ENCODE measurements around the gene GID8. TPM values are rescaled to one million over a fixed set of nuclear protein-coding genes. Genes with fewer than 3 reads are reported as not detected.
A peak's percentile ranks its signal among the peaks of the same experiment; 100 is the strongest.

The GID8 gene
- total and polyA plus RNA-seq, 2 donors (not counting 3 experiments of a cell fraction or from before 2014, with no cell fraction given) = 25.3 to 34.6 TPM

DNA sequence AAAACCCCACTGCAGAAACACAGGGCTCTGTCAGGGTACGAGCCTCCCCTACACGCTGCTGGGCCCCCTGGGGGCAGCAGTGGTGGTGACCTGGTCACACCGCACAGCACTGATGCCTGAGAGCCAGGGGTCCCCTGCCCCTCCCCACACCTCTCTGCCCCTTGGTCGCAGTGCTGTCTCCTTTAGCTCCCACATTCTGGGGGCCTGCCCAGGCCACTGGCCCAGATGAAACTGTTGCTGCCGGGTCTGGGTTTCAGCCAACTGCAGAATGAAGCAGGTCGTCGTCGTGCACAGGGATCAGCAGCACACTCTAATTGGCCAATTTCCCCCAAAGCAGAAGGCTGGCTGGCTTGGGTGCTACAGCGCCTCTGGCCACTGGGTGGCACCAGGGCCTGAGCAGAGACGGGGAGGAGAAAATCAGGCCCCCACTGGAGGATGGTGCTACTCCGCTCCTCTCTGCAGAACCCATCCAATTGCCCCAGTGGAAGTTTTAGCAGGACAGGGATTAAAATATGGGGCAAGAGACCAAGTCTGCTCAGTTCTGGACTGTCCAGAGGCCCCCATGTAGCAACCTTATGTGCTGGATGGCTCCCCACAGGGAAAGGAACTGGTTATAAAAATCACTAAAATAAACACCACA, 37.8 kb upstream of the GID8 start:
- Histone ChIP-seq H3K36me3 (ENCODE audit: control insufficient read depth in 2 of 2, extremely low read depth in 1 of 2, insufficient read depth in 2 of 2, low read length in 2 of 2) (peaks cover 14 to 15% of the 10 kb centered on the region in 2 experiments), H3K4me3 (replicated peaks in 1 of 3; ENCODE audit: insufficient read depth in 1 of 3, low read depth in 1 of 3, low read length in 3 of 3) (no peak overlapping the region), H3K9me1 (replicated peaks; ENCODE audit: control insufficient read depth, extremely low read depth, insufficient read depth, low read length) (no peaks in the 10 kb centered on the region), H2AFZ (ENCODE audit: low read depth, low read length) (no peak overlapping the region), H3K4me2 (ENCODE audit: insufficient read depth, low read length) (no peak overlapping the region), H3K27ac (ENCODE audit: insufficient read depth, low read depth, low read length) (no peak overlapping the region), H3K4me1 (ENCODE audit: control insufficient read depth, extremely low read depth, insufficient read depth, low read length) (no peaks in the 10 kb centered on the region), H3K79me2 (ENCODE audit: control insufficient read depth, insufficient read depth, low read length) (no peaks in the 10 kb centered on the region), H4K20me1 (replicated peaks; ENCODE audit: control insufficient read depth, extremely low read depth, insufficient read depth, low read length) (no peaks in the 10 kb centered on the region), H3K27me3 (ENCODE audit: control insufficient read depth in 2 of 2, insufficient read depth in 2 of 2, low read length in 2 of 2) (no peaks in the 10 kb centered on the region), H3K9me3 (replicated peaks; ENCODE audit: control insufficient read depth, insufficient read depth, low read length) (no peaks in the 10 kb centered on the region), H3K9ac (replicated peaks; ENCODE audit: extremely low read depth, insufficient read depth, low read length) (no peak overlapping the region)
- TF ChIP-seq, protein P1, sequence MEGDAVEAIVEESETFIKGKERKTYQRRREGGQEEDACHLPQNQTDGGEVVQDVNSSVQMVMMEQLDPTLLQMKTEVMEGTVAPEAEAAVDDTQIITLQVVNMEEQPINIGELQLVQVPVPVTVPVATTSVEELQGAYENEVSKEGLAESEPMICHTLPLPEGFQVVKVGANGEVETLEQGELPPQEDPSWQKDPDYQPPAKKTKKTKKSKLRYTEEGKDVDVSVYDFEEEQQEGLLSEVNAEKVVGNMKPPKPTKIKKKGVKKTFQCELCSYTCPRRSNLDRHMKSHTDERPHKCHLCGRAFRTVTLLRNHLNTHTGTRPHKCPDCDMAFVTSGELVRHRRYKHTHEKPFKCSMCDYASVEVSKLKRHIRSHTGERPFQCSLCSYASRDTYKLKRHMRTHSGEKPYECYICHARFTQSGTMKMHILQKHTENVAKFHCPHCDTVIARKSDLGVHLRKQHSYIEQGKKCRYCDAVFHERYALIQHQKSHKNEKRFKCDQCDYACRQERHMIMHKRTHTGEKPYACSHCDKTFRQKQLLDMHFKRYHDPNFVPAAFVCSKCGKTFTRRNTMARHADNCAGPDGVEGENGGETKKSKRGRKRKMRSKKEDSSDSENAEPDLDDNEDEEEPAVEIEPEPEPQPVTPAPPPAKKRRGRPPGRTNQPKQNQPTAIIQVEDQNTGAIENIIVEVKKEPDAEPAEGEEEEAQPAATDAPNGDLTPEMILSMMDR (IDR thresholded peaks at IDR 0.05; ENCODE audit: extremely low read depth in 1 of 2, insufficient read depth in 1 of 2, low read depth in 1 of 2, low read length in 2 of 2) = peak; percentile 78 to 95
- peak; percentile 28 for TF ChIP-seq POLR2AphosphoS5 (IDR thresholded peaks at IDR 0.05; ENCODE audit: insufficient read depth, low read depth, low read length)
- TF ChIP-seq MYC (IDR thresholded peaks at IDR 0.05; ENCODE audit: low read depth, low read length) = no peak
- DNase-seq (ENCODE audit: low read depth, low spot score) (peak; percentile 73), FAIRE-seq (peak; percentile 72)
- ChIA-PET CTCF (interaction anchor here (1.1 to 3.6 kb wide), 6 partner anchors 12 to 109 kb away, joined by 3 to 21 read pairs (median 4); no protein-coding TSS in a partner anchor), POLR2A (no interaction called here)
- BruUV-seq (replicated peaks) = no TSS peak
- intact Hi-C loops (cut with micrococcal nuclease) (no loop called here), dilution Hi-C loops (cut with MboI; ENCODE audit: extremely low pct_ligation_motif_present, low sequenced_read_pairs) (no loop called here)
